Measurements from ENCODE around the gene RNASE13. TPM values are rescaled to one million over a fixed set of nuclear protein-coding genes. Genes with fewer than 3 reads are reported as not detected.

RNASE13 gene
- total and polyA plus RNA-seq, 4 donors, result not detected

- 80 to 84% methylated on average over 3 of the region's 3 CpGs for WGBS, 2 donors
These were observed 14.7 kb upstream of the RNASE13 start for GRCh38 chr14:21049271-21049673.

DNA sequence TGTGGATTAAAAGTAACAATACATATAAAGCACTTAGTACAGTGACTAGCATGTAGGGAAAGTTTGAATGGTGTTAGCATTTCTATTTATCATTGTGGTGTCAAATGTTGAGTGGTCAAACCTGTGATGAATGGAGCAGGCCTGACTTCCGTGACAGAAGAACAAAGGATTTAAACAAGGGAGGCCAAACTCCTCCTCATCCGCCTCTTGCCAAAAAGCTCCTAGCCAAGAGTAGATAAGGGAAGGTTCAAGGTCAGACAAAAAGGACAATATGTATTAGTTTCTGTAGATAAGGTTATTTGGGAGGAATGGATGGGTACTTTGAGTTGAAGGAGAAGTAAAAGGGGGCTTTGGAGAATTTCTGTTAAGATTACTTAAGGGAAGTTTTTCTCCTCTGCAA is 14.0 kb upstream of the RNASE13 start:
- Histone ChIP-seq H3K4me1 (ENCODE audit: control insufficient read depth in 5 of 5, insufficient read depth in 5 of 5, low read length in 5 of 5) (peaks cover 0 to 6% (median 6%) of the 10 kb centered on the region in 5 donors), H3K4me3 (no peak overlapping the region), H3K9ac (ENCODE audit: insufficient read depth in 1 of 2, low read length in 2 of 2) (no peak overlapping the region), H3K27ac (ENCODE audit: low read depth in 1 of 2, low read length in 1 of 2) (no peak overlapping the region), H3K36me3 (ENCODE audit: control insufficient read depth in 4 of 4, insufficient read depth in 4 of 4, low read length in 4 of 4) (no peaks in the 10 kb centered on the region), H3K27me3 (ENCODE audit: control insufficient read depth in 3 of 3, insufficient read depth in 3 of 3, low read length in 2 of 3) (no peaks in the 10 kb centered on the region), H3K9me3 (ENCODE audit: control insufficient read depth in 4 of 4, insufficient read depth in 3 of 4, low read length in 3 of 4) (peaks cover 0 to 2% (median 0%) of the 10 kb centered on the region in 4 donors)
- no peak for ATAC-seq (ENCODE audit: insufficient read depth, low FRiP score)
- DNase-seq, result no peak
- no peak for TF ChIP-seq CTCF (IDR thresholded peaks at IDR 0.05; ENCODE audit: control extremely low read depth, extremely low read depth)
- WGBS, 2 donors, result 81 to 83% methylated on average over 2 of the region's 2 CpGs

More at GRCh38 chr14:21049271-21049673, 14.7 kb upstream of the RNASE13 start:
- Histone ChIP-seq H3K27ac (ENCODE audit: low read depth in 1 of 2, low read length in 1 of 2) (no peak overlapping the region), H3K27me3 (ENCODE audit: control insufficient read depth in 3 of 3, insufficient read depth in 3 of 3, low read length in 2 of 3) (no peaks in the 10 kb centered on the region), H3K4me1 (ENCODE audit: control insufficient read depth in 5 of 5, insufficient read depth in 5 of 5, low read length in 5 of 5) (peaks cover 0 to 6% (median under 1%) of the 10 kb centered on the region in 5 donors), H3K4me3 (no peak overlapping the region), H3K9me3 (ENCODE audit: control insufficient read depth in 4 of 4, insufficient read depth in 3 of 4, low read length in 3 of 4) (peaks cover 0 to 2% (median 0%) of the 10 kb centered on the region in 4 donors), H3K36me3 (ENCODE audit: control insufficient read depth in 4 of 4, insufficient read depth in 4 of 4, low read length in 4 of 4) (no peaks in the 10 kb centered on the region), H3K9ac (ENCODE audit: insufficient read depth in 1 of 2, low read length in 2 of 2) (no peak overlapping the region)
- DNase-seq, result no peak
- no peak for ATAC-seq (ENCODE audit: insufficient read depth, low FRiP score)
- no peak for TF ChIP-seq CTCF (IDR thresholded peaks at IDR 0.05; ENCODE audit: control extremely low read depth, extremely low read depth)

- TF ChIP-seq CTCF (IDR thresholded peaks at IDR 0.05; ENCODE audit: control extremely low read depth, extremely low read depth), result no peak
- no peak overlapping the region for H3K27ac ChIP-seq (ENCODE audit: low read depth in 1 of 2, low read length in 1 of 2)
- DNase-seq (no peak), ATAC-seq (ENCODE audit: insufficient read depth, low FRiP score) (no peak)
- H3K9ac ChIP-seq (ENCODE audit: insufficient read depth in 1 of 2, low read length in 2 of 2), result no peak overlapping the region
- H3K36me3 ChIP-seq (ENCODE audit: control insufficient read depth in 4 of 4, insufficient read depth in 4 of 4, low read length in 4 of 4), result no peaks in the 10 kb centered on the region
- peaks cover 0 to 2% (median 0%) of the 10 kb centered on the region in 4 donors for H3K9me3 ChIP-seq (ENCODE audit: control insufficient read depth in 4 of 4, insufficient read depth in 3 of 4, low read length in 3 of 4)
- peaks cover 0 to 16% (median 6%) of the 10 kb centered on the region in 5 donors for H3K4me1 ChIP-seq (ENCODE audit: control insufficient read depth in 5 of 5, insufficient read depth in 5 of 5, low read length in 5 of 5)
- H3K27me3 ChIP-seq (ENCODE audit: control insufficient read depth in 3 of 3, insufficient read depth in 3 of 3, low read length in 2 of 3), result no peaks in the 10 kb centered on the region
- 68 to 73% methylated on average over 2 of the region's 2 CpGs for WGBS, 2 donors
- H3K4me3 ChIP-seq, result no peak overlapping the region
These were observed 12.8 kb upstream of the RNASE13 start for GRCh38 chr14:21047378-21047781.
